ENCODE data around the gene APIP. TPM values are rescaled to one million over a fixed set of nuclear protein-coding genes. Genes with fewer than 3 reads are reported as not detected.

The APIP gene
- total RNA-seq, 1 donor from 2014 or later = 14.7 TPM

- no peak for TF ChIP-seq POLR2A (IDR thresholded peaks at IDR 0.05)
- TF ChIP-seq CTCF (IDR thresholded peaks at IDR 0.05) = no peak
- no peak for TF ChIP-seq POLR2AphosphoS5 (IDR thresholded peaks at IDR 0.05; ENCODE audit: insufficient read depth in 1 of 2, low read depth in 1 of 2)
- no peaks in the 10 kb centered on the region for H3K27me3 ChIP-seq
- no peak overlapping the region for H3K27ac ChIP-seq
- H3K9me3 ChIP-seq = no peaks in the 10 kb centered on the region
- no peaks in the 10 kb centered on the region for H3K36me3 ChIP-seq
- intact Hi-C loops (cut with DNase I) = no loop called here
- no peaks in the 10 kb centered on the region for H3K4me1 ChIP-seq
- DNase-seq (ENCODE audit: extremely low spot score in 2 of 2) = no peak
- H3K4me3 ChIP-seq = no peak overlapping the region
These were observed 72.9 kb downstream of the APIP start for GRCh38 chr11:34843271-34843670.

GRCh38 chr11:34840736-34841386 is 75.3 kb downstream of the APIP start:
- no peak for TF ChIP-seq POLR2AphosphoS5 (IDR thresholded peaks at IDR 0.05; ENCODE audit: insufficient read depth in 1 of 2, low read depth in 1 of 2)
- peak in 1 of 3 experiments; percentile 18 for TF ChIP-seq CTCF (IDR thresholded peaks at IDR 0.05)
- no peak for TF ChIP-seq POLR2A (IDR thresholded peaks at IDR 0.05)
- Histone ChIP-seq H3K27ac (no peak overlapping the region), H3K27me3 (no peaks in the 10 kb centered on the region), H3K9me3 (no peaks in the 10 kb centered on the region), H3K4me1 (no peaks in the 10 kb centered on the region), H3K36me3 (no peaks in the 10 kb centered on the region), H3K4me3 (no peak overlapping the region)
- DNase-seq (ENCODE audit: extremely low spot score in 2 of 2) = peak in 1 of 2 donors; percentile 28
- intact Hi-C loops (cut with DNase I) = no loop called here

- no peak for DNase-seq (ENCODE audit: extremely low spot score in 2 of 2)
- Histone ChIP-seq H3K36me3 (no peaks in the 10 kb centered on the region), H3K9me3 (no peaks in the 10 kb centered on the region), H3K27ac (no peak overlapping the region), H3K27me3 (no peaks in the 10 kb centered on the region), H3K4me3 (no peak overlapping the region), H3K4me1 (no peaks in the 10 kb centered on the region)
- intact Hi-C loops (cut with DNase I) = no loop called here
- TF ChIP-seq POLR2A (IDR thresholded peaks at IDR 0.05) (no peak), CTCF (IDR thresholded peaks at IDR 0.05) (no peak), POLR2AphosphoS5 (IDR thresholded peaks at IDR 0.05; ENCODE audit: insufficient read depth in 1 of 2, low read depth in 1 of 2) (no peak)
These were observed 76.2 kb downstream of the APIP start for GRCh38 chr11:34839969-34840368.

- H3K4me3 ChIP-seq = no peak overlapping the region
- no peak for DNase-seq (ENCODE audit: extremely low spot score in 2 of 2)
- no peaks in the 10 kb centered on the region for H3K36me3 ChIP-seq
- no peaks in the 10 kb centered on the region for H3K27me3 ChIP-seq
- intact Hi-C loops (cut with DNase I) = no loop called here
- TF ChIP-seq CTCF (IDR thresholded peaks at IDR 0.05) (no peak), POLR2AphosphoS5 (IDR thresholded peaks at IDR 0.05; ENCODE audit: insufficient read depth in 1 of 2, low read depth in 1 of 2) (no peak)
- H3K27ac ChIP-seq = no peak overlapping the region
- no peaks in the 10 kb centered on the region for H3K9me3 ChIP-seq
- no peaks in the 10 kb centered on the region for H3K4me1 ChIP-seq
These were observed 79.0 kb downstream of the APIP start for GRCh38 chr11:34836958-34837856.

- Histone ChIP-seq H3K4me3 (no peak overlapping the region), H3K9me3 (no peaks in the 10 kb centered on the region), H3K27ac (no peak overlapping the region), H3K36me3 (no peaks in the 10 kb centered on the region), H3K27me3 (no peaks in the 10 kb centered on the region), H3K4me1 (no peaks in the 10 kb centered on the region)
- TF ChIP-seq POLR2AphosphoS5 (IDR thresholded peaks at IDR 0.05; ENCODE audit: insufficient read depth in 1 of 2, low read depth in 1 of 2) (no peak), POLR2A (IDR thresholded peaks at IDR 0.05) (no peak), CTCF (IDR thresholded peaks at IDR 0.05) (no peak)
- intact Hi-C loops (cut with DNase I) = no loop called here
- no peak for DNase-seq (ENCODE audit: extremely low spot score in 2 of 2)
These were observed 82.6 kb downstream of the APIP start for GRCh38 chr11:34833602-34834001.
